Sigmoid colon (tissue), 4 donors: ENCODE data around the gene EPS8L2.

Experiments
- CTCF ChIP-seq, 4 experiments: fragments of 450-650 bp in 3 of 4; fragments of 200-600 bp in 1 of 4; IDR thresholded peaks; one replicate each; pipeline ENCODE4 v1.5.1; 2016 to 2019; ENCODE audit warnings: antibody characterized with exemption in 4 of 4, mild to moderate bottlenecking in 3 of 4, moderate library complexity in 2 of 4
- EP300 ChIP-seq, 4 donors: sonication (generic); formaldehyde crosslinking; IDR thresholded peaks; one replicate each; pipeline ENCODE4 v1.6.1; 2017; ENCODE audit warnings: antibody characterized with exemption in 4 of 4
- POLR2AphosphoS5 ChIP-seq, 4 donors: sonication (generic); formaldehyde crosslinking; IDR thresholded peaks; one replicate each; pipeline ENCODE4 v1.6.1; 2017; ENCODE audit warnings: antibody characterized with exemption in 4 of 4

- TF ChIP-seq CTCF (IDR thresholded peaks at IDR 0.05) (no peak), POLR2AphosphoS5 (IDR thresholded peaks at IDR 0.05) (no peak), EP300 (IDR thresholded peaks at IDR 0.05) (no peak)
Observed at GRCh38 chr11:745428-745827, 39.4 kb downstream of the EPS8L2 start.
